GM18868 (cell line): Measurements from ENCODE around the gene PLK3.
"Not testable (repeated sequence)": the region's sequence is repeated elsewhere in the genome, so short reads cannot be mapped to it uniquely, and the experiment has no call there.

Experiments used
- ATAC-seq: cut with Tn5 transposase; IDR thresholded peaks from one replicate; pipeline ENCODE4 v1.9.1; 2021; ENCODE audit warnings: mild to moderate bottlenecking, moderate library complexity; ENCODE audit not compliant: unreplicated experiment

Gene PLK3

GRCh38 chr1:44799770-44800584, at the start of gene PLK3:
Gene PLK3, plus strand, starts transcription at chr1:44800377. Its CDS starts 87 bp downstream, at chr1:44800464.
- ATAC-seq: peak; percentile 89

DNA sequence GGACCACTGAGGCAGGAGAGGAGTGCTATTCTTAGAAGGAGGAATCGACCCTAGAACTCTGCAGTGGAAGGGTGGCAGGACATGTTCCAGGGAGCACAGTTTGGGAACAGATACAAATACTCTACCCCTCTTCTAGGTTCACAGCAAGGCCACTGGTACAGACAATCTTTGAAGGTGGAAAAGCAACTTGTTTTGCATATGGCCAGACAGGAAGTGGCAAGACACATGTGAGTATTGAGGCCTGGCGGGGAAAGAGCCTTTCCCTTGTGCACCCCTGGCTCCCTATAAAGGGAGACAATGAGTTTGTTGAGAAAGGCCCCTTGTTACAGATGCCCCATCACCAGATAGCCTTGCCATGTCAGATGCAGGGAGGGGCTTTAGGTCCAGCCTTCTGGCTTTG, 42.8 kb upstream of the PLK3 start:
- ATAC-seq: no peak

DNA sequence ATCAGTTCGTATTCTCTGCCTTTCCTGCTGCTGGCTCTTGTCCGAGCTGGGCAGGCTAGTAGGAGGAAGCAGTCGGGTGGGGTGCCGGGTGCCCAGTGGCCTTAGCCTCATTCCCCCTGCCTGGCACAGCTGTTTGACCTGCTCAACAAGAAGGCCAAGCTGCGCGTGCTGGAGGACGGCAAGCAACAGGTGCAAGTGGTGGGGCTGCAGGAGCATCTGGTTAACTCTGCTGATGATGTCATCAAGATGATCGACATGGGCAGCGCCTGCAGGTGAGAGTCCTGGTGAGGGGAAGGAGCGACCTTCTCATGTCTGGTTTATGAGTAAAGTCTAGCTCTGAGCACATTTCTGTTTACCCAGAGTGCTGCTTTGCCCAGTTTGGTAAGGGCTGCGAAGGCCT, 41.1 kb upstream of the PLK3 start:
- ATAC-seq: no peak

- no peak for ATAC-seq
Observed at GRCh38 chr1:44760876-44761275, 39.3 kb upstream of the PLK3 start.

DNA sequence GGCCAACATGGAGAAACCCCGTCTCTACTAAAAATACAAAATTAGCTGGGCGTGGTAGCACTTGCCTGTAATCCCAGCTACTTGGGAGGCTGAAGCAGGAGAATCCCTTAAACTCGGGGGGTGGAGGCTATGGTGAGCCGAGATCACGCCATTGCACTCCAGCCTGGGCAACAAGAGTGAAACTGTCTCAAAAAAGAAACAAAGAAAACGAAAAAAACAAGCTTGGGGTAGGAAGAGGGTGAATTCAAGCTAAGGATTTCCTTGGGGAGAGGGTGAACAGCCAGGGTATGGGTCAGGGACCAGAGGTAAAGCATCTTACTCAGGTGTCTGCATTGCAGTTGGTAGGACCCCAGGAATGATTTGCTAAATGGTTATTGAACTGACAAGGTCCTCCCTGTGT, 33.8 kb upstream of the PLK3 start:
- not testable (repeated sequence) for ATAC-seq

DNA sequence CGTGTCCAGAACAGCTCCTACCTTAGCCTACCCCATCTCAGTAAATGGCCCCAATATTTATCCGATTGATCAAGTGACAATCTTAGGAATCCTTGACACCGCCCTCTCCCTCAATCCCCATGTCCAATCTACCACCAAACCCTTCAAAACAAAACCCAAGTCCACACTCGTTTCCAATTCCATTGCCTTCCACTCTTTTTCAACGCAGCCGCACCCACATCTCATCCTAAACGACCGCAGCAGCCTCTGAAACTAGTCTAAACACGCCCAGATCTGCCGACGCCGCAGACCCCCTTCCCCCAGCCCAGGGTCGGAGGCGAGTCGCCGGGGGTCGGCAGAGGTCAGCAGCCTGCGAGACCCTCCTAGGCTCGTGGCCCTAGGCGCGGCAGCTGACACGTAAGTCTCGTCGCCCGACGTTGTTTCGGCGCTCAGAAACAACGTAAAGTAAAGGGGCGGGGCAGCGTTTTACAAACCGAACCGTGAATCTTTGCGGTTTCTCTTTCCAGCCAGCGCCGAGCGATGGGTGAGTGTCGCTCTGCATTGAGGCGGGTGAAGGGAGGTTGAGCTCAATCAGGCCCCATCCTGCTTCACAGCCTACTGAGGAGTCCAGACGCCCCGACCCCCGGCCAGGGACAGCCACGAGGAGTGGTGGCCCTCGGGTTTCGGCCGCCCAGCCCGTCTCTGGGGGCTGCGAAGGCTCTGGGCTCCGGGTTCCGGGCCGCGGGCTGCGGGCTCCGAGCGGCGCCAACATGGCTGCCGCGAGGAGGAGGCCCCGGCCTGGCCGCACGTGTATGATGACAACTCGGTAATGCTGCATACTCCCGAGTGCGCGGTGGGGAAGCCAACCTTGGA, 24.9 kb upstream of the PLK3 start, which contains the start of gene RPS8:
Gene RPS8, plus strand, starts transcription at position 463 of the 852 bp plus-strand sequence. Its CDS starts 57 bp downstream, at position 520.
- ATAC-seq: peak; percentile 73

DNA sequence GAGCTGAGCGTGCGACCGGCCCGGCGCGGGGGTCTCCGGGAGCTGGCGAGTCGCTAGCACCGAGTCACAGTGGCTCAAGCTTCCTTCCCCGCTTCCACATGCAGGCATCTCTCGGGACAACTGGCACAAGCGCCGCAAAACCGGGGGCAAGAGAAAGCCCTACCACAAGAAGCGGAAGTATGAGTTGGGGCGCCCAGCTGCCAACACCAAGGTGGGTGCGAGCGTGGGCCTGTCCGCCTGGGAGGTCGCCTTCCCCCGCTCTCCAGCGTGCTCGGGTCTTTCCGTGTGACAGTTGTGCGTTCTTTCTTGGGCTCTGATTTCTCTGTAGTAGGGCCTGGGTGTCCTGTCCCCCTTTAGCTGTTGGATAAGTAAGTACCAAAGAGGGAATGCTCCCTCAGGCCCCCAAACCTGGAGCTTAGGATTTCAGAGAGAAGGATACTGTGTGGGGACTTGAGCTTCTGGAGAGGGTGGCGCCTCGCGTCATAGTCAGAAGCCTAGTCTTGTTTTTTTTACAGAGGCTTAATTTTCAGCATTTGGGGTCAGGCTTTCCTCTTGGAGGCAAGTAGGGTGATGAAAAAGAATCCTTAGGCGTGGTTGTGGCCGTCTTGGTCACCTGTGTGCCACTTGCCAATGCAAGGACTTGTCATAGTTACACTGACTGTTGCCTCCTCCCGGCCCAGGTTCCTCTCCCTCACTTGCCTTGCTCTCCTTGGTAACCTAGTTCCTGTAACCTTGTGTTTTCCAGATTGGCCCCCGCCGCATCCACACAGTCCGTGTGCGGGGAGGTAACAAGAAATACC, 24.0 kb upstream of the PLK3 start:
- peak; percentile 8 for ATAC-seq

DNA sequence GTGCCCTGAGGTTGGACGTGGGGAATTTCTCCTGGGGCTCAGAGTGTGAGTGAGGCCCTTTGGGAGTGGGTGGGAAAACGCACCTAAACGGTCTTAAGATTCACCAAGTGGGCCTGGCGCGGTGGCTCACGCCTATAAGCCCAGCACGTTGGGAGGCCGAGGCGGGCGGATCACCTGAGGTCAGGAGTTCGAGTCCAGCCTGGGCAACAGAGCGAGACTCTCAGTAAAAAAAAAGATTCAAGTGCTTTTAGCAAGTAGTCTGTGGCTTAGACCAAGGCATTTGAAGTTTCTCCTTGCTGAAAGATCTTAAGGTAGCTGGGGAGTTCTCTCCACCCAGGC, 23.5 kb upstream of the PLK3 start:
- no peak for ATAC-seq

DNA sequence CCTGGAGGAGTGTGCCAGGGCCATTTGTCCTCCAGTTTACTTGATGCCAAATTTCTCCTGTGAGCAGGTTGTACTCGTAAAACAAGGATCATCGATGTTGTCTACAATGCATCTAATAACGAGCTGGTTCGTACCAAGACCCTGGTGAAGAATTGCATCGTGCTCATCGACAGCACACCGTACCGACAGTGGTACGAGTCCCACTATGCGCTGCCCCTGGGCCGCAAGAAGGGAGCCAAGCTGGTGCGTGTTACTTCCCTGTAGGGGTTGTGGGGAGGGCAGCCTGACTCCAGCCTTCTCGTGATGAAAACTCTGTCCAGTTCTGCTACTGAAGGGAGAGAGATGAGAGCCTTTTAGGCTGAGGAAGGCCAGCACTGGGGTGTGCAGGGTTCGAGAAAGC, 22.6 kb upstream of the PLK3 start:
- no peak for ATAC-seq

DNA sequence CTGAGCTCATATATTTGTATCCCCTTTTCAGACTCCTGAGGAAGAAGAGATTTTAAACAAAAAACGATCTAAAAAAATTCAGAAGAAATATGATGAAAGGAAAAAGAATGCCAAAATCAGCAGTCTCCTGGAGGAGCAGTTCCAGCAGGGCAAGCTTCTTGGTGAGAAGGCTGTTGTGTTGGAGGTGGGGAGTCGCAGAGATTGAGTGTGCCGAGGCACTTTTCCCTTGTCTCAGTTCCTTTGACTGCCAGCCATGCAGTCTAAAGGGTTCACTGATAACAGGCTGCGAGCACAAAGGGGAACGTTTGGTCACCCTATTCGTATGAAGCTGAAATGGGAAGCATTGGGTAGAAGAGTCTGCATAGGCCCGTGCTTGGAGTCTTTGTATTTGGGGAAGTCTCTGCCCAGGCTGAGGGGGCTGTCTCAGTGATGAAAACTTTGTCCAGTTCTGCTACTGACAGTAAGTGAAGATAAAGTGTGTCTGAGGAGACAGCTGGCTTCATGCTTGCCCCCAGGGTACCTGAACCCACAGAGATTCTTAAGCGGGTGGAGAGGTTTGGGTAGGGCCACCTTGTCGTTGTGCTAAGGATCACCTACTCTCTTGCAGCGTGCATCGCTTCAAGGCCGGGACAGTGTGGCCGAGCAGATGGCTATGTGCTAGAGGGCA, 22.1 kb upstream of the PLK3 start:
- ATAC-seq: no peak

- no peak for ATAC-seq
Observed at GRCh38 chr1:44778705-44779576, 21.2 kb upstream of the PLK3 start.

DNA sequence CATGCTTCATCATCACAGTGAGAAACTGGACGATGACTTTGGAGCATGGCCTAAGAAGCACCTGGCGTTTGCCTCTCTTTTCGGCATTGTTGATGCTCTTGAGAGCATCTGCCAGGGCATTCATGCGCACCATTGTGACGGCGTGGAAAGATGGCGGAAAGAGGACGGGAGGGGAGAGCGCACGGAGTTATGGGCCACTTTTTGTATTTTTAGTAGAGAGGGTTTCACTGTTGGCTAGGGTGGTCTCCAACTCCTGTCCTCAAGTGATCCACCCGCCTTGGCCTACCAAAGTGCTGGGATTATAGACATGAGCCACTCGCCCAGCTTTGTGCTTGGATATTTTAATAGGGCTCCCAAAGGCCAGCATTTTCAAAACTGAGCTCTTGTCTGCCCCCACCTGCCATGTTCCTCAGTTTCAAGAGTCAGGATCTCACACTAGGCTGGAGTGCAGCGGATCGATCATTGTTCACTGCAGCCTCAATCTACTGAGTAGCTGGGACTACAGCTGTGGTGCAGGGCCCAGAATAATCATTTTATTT, 19.5 kb upstream of the PLK3 start:
- ATAC-seq: no peak

DNA sequence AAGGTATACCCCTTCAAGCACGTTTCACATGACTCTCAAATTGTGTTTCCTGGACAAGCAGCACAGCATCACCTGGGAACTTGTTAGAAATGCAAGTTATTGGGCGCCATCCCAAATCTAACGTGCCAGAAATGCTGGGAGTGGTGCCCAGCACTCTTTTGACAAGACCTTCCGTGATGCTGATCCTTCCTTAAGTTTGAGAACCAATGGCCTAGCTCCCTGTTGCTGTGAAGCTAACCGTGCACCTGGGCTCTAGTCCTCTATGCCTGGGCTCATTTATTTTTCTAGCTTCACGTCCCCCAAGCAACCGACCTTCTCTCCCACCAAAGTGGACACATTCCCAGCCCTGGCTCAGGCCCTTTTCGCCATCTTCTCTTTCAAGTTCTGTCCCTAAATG, 16.5 kb upstream of the PLK3 start:
- no peak for ATAC-seq

GRCh38 chr1:44784094-44785028, 15.8 kb upstream of the PLK3 start:
- no peak for ATAC-seq

GRCh38 chr1:44785029-44785380, 15.2 kb upstream of the PLK3 start:
- ATAC-seq: no peak

GRCh38 chr1:44785501-44786137, 14.6 kb upstream of the PLK3 start:
- no peak for ATAC-seq

DNA sequence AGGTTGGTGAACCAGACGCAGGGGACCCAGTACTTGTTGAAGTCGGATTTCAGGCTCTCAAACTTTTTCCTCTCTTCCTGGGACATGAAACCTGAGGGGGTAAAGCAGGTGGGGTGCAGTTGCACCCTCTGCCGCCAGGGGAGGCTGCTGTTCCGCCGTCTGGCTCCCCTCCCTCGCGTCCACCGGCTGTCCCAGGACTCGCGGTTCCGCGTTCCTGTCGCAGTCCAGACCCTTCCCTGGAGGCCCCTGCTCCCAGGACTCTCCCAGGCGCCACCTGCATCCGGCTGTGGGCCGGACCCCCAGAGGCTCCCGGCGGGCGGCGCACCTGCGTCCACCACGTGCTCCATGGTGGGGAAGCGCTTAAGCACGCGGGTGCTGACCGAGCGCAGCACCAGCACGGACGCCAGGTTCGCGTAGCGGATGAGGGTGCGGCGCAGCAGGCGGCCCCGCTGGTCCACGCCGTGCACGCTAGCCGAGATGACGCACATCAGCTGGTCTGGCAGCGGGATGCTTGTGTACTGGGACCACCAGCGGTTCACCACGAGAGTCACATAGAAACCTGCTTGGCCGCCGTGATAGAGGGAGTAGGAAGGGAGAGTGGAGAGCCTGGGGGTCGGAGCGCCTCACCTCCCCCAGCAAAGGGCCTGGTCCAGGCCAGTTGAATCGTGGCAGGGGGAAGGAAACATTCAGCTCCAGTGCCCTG, 13.9 kb upstream of the PLK3 start:
- ATAC-seq: no peak
